Activated CD4-positive, alpha-beta T cell treated with anti-CD3 and anti-CD28 coated beads for 36 hours (primary cell): ENCODE results near the gene POLR2B. TPM values are rescaled to one million over a fixed set of nuclear protein-coding genes. Genes with fewer than 3 reads are reported as not detected.
"Not testable (repeated sequence)": the region's sequence is repeated elsewhere in the genome, so short reads cannot be mapped to it uniquely, and the experiment has no call there.

ENCODE experiments used
- ATAC-seq: fragments of 200-7000 bp; cut with Tn5 transposase; one replicate; pipeline ENCODE4 v1.10.0; 2021; ENCODE audit warnings: mild to moderate bottlenecking, moderate library complexity
- CTCF ChIA-PET: fragments of 350-600 bp; sonication (Branson Sonifier 250); formaldehyde crosslinking; loops from one replicate; lab custom pipeline; 2021; ENCODE audit warnings: antibody characterized with exemption; lab: Charles Lee
- POLR2A ChIA-PET: fragments of 350-600 bp; sonication (Branson Sonifier 250); formaldehyde crosslinking; loops from one replicate; lab custom pipeline; 2021; ENCODE audit warnings: antibody characterized with exemption, inconsistent platforms; lab: Charles Lee
- DNase-seq: peaks from one replicate; pipeline ENCODE4 v3.0.0-alpha.2; 2020
- H3K27ac Mint-ChIP-seq: one replicate; pipeline ENCODE4 v1.8.0; 2021; ENCODE audit warnings: mixed read lengths
- H3K27me3 Mint-ChIP-seq: one replicate; pipeline ENCODE4 v1.8.0; 2021; ENCODE audit warnings: mixed read lengths
- H3K36me3 Mint-ChIP-seq: one replicate; pipeline ENCODE4 v1.8.0; 2021; ENCODE audit warnings: low read depth, mixed read lengths
- H3K4me1 Mint-ChIP-seq: one replicate; pipeline ENCODE4 v1.8.0; 2021; ENCODE audit warnings: mixed read lengths
- H3K4me3 Mint-ChIP-seq: one replicate; pipeline ENCODE4 v1.8.0; 2021; ENCODE audit warnings: mild to moderate bottlenecking, moderate library complexity, mixed read lengths
- H3K9me3 Mint-ChIP-seq: one replicate; pipeline ENCODE4 v1.8.0; 2021; ENCODE audit warnings: low read depth, mixed read lengths
- intact Hi-C, 2 experiments: fragments of 100-400 bp; cut with DNase I in 1 of 2; cut with micrococcal nuclease in 1 of 2; formaldehyde crosslinking; loops; one replicate each; pipeline versions ENCODE4 v1.14.2 to v1.15.1; 2022 to 2024; cut with DNase I, micrococcal nuclease
- total RNA-seq, 2 experiments: library from RNA; stranded (reverse); gene quantifications; one replicate each; pipeline ENCODE4 v1.2.3, GENCODE V29; 2021

The POLR2B gene
- total RNA-seq, 2 experiments from 2014 or later = 108 to 133 TPM

- ChIA-PET POLR2A (no interaction called here), CTCF (no interaction called here)
- Mint-ChIP-seq H3K36me3 (no peaks in the 10 kb centered on the region), H3K9me3 (peaks cover 1% of the 10 kb centered on the region), H3K27ac (no peak overlapping the region), H3K4me1 (no peaks in the 10 kb centered on the region), H3K4me3 (no peak overlapping the region), H3K27me3 (peaks cover 20% of the 10 kb centered on the region)
- ATAC-seq = no peak
- intact Hi-C loops = no loop called here
- DNase-seq = no peak
Observed at GRCh38 chr4:57051524-57051923, 72.8 kb downstream of the POLR2B start.

GRCh38 chr4:57053508-57053907 lies 74.8 kb downstream of the POLR2B start:
- no peaks in the 10 kb centered on the region for H3K4me1 Mint-ChIP-seq

DNA sequence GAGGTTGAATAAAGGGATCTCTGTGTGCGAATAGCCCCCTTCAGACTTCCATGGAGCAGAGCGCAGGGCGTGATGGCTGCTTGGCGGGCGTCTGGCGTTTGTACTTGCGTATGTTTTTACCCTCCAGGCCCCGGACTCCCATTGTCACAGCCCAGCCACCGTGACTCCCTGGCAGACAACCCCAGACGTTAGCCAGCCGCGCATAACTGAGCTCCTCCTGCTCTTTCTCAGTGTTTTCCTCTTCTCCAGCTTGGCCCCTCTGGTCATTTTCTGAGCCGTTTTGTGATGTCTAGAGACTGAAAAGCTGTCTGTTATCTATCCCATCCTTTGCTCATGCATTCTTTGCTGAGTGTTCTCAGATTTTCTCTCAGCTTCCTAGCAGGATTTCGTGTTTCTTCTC lies 77.2 kb downstream of the POLR2B start:
- ChIA-PET CTCF (no interaction called here), POLR2A (no interaction called here)
- Mint-ChIP-seq H3K27me3 (peaks cover 16% of the 10 kb centered on the region), H3K4me1 (no peaks in the 10 kb centered on the region), H3K27ac (no peak overlapping the region), H3K36me3 (no peaks in the 10 kb centered on the region), H3K4me3 (no peak overlapping the region), H3K9me3 (no peaks in the 10 kb centered on the region)
- ATAC-seq (no peak), DNase-seq (no peak)
- intact Hi-C loops = no loop called here

More at GRCh38 chr4:57053508-57053907, 74.8 kb downstream of the POLR2B start:
- no peak for ATAC-seq
- no peak for DNase-seq
- no peak overlapping the region for H3K4me3 Mint-ChIP-seq
- no peaks in the 10 kb centered on the region for H3K36me3 Mint-ChIP-seq
- H3K27ac Mint-ChIP-seq = no peak overlapping the region
- intact Hi-C loops = no loop called here
- no peaks in the 10 kb centered on the region for H3K9me3 Mint-ChIP-seq
- POLR2A ChIA-PET = no interaction called here
- peaks cover 17% of the 10 kb centered on the region for H3K27me3 Mint-ChIP-seq
- CTCF ChIA-PET = no interaction called here

GRCh38 chr4:57059890-57060716 lies 81.4 kb downstream of the POLR2B start:
- no peak overlapping the region for H3K4me3 Mint-ChIP-seq
- H3K4me1 Mint-ChIP-seq = no peaks in the 10 kb centered on the region
- DNase-seq (no peak), ATAC-seq (no peak)
- ChIA-PET POLR2A (no interaction called here), CTCF (interaction anchor here (0.6 to 1.0 kb wide), 3 partner anchors 50 to 131 kb away, joined by 3 read pairs; no protein-coding TSS in a partner anchor)
- no peak overlapping the region for H3K27ac Mint-ChIP-seq
- H3K9me3 Mint-ChIP-seq = no peaks in the 10 kb centered on the region
- intact Hi-C loops = no loop called here
- H3K27me3 Mint-ChIP-seq = peaks cover 13% of the 10 kb centered on the region
- H3K36me3 Mint-ChIP-seq = no peaks in the 10 kb centered on the region

DNA sequence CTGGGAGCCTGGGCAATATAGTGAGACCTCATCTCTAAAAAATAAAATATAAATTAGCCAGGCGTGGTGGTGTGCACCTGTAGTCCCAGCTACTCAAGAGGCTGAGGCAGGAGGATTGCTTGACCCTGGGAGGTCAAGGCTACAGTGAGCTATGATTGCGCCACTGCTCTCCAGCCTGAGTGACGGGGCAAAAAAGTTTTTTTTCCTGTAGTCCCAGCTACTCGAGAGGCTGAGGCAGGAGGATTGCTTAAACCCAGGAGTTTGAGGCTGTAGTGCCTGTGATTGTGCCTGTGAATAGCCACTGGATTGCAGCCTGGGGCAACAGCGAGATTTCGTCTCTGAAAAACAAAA lies 82.0 kb downstream of the POLR2B start:
- H3K27me3 Mint-ChIP-seq = peaks cover 13% of the 10 kb centered on the region
- CTCF ChIA-PET = interaction anchor here (0.6 to 1.0 kb wide), 3 partner anchors 51 to 130 kb away, joined by 3 read pairs; no protein-coding TSS in a partner anchor
- H3K36me3 Mint-ChIP-seq, POLR2A ChIA-PET, H3K9me3 Mint-ChIP-seq, H3K27ac Mint-ChIP-seq, H3K4me1 Mint-ChIP-seq, H3K4me3 Mint-ChIP-seq, DNase-seq, intact Hi-C loops, ATAC-seq: not testable (repeated sequence)

- Mint-ChIP-seq H3K4me1 (no peaks in the 10 kb centered on the region), H3K27me3 (peaks cover 9% of the 10 kb centered on the region), H3K36me3 (no peaks in the 10 kb centered on the region), H3K4me3 (no peak overlapping the region), H3K27ac (no peak overlapping the region), H3K9me3 (no peaks in the 10 kb centered on the region)
- CTCF ChIA-PET = no interaction called here
- no peak for DNase-seq
- no peak for ATAC-seq
- intact Hi-C loops = no loop called here
- POLR2A ChIA-PET = no interaction called here
Observed at GRCh38 chr4:57061395-57061794, 82.7 kb downstream of the POLR2B start.

DNA sequence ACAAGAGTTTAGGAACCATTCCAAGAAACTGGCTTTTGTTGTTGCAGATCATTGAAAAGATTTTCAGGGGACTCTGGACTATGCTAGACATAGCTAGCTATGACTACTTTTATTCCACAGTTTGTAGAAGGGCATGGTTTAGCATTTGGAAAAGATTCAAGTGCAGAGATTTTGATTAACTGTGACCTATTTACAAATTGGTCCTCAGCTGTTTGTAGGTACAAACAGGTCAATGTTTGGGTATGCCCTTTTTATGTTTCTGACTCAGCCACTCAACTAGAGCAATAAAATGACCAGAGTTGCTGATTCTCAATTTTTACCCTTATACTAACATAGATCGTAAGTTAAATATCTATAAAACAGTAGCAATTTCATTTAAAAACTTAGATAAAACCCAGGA lies 84.8 kb downstream of the POLR2B start:
- ChIA-PET POLR2A (no interaction called here), CTCF (no interaction called here)
- Mint-ChIP-seq H3K36me3 (no peaks in the 10 kb centered on the region), H3K27me3 (peaks cover 2% of the 10 kb centered on the region), H3K9me3 (no peaks in the 10 kb centered on the region), H3K4me3 (no peak overlapping the region), H3K27ac (no peak overlapping the region), H3K4me1 (no peaks in the 10 kb centered on the region)
- ATAC-seq (no peak), DNase-seq (no peak)
- intact Hi-C loops = no loop called here

DNA sequence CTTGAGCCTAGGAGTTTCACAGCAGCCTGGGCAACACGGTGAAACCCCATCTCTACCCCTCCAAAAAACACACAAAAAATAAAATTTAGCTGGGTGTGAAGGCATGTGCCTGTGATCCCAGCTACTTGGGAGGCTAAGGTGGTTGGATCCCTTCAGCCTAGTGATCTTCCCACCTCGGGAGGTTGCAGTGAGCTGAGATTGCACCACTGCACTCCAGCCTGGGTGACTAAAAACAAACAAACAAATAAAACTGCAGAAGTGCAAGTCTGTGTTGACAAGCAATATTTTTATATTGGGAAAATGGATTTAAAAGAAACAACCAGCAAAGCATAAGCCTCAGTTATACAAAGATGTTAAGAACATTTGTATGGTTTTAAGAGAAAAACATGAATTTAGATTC lies 85.4 kb downstream of the POLR2B start:
- CTCF ChIA-PET = no interaction called here
- Mint-ChIP-seq H3K27ac (no peak overlapping the region), H3K4me3 (no peak overlapping the region), H3K36me3 (no peaks in the 10 kb centered on the region), H3K27me3 (peaks cover 2% of the 10 kb centered on the region), H3K4me1 (no peaks in the 10 kb centered on the region), H3K9me3 (no peaks in the 10 kb centered on the region)
- POLR2A ChIA-PET = no interaction called here
- DNase-seq (no peak), ATAC-seq (no peak)
- intact Hi-C loops = no loop called here

GRCh38 chr4:57064811-57065711 lies 86.4 kb downstream of the POLR2B start:
- Mint-ChIP-seq H3K36me3 (no peaks in the 10 kb centered on the region), H3K27ac (no peak overlapping the region), H3K4me1 (no peaks in the 10 kb centered on the region), H3K9me3 (no peaks in the 10 kb centered on the region), H3K4me3 (no peak overlapping the region), H3K27me3 (peaks cover 2% of the 10 kb centered on the region)
- CTCF ChIA-PET = interaction anchor here (0.6 kb wide), 1 partner anchor 124 kb away, joined by 3 read pairs; no protein-coding TSS in a partner anchor
- ATAC-seq = no peak
- no peak for DNase-seq
- POLR2A ChIA-PET = no interaction called here
- intact Hi-C loops = no loop called here

- DNase-seq = no peak
- H3K36me3 Mint-ChIP-seq = no peaks in the 10 kb centered on the region
- ChIA-PET CTCF (interaction anchor here (0.6 to 0.7 kb wide), 2 partner anchors 122 to 125 kb away, joined by 3 read pairs; no protein-coding TSS in a partner anchor), POLR2A (no interaction called here)
- peaks cover 2% of the 10 kb centered on the region for H3K27me3 Mint-ChIP-seq
- no peak for ATAC-seq
- no peaks in the 10 kb centered on the region for H3K9me3 Mint-ChIP-seq
- no peak overlapping the region for H3K27ac Mint-ChIP-seq
- no peaks in the 10 kb centered on the region for H3K4me1 Mint-ChIP-seq
- intact Hi-C loops = no loop called here
- no peak overlapping the region for H3K4me3 Mint-ChIP-seq
Observed at GRCh38 chr4:57065730-57066482, 87.2 kb downstream of the POLR2B start.
